GM19397 (cell line): ENCODE data around the gene CAVIN1.
"Not testable (repeated sequence)": the region's sequence is repeated elsewhere in the genome, so short reads cannot be mapped to it uniquely, and the experiment has no call there.

Experiments
- ATAC-seq: cut with Tn5 transposase; IDR thresholded peaks from one replicate; pipeline ENCODE4 v1.9.1; 2021; ENCODE audit warnings: mild to moderate bottlenecking, moderate library complexity; ENCODE audit not compliant: unreplicated experiment

Gene CAVIN1

GRCh38 chr17:42381898-42382297 lies 41.2 kb downstream of the CAVIN1 start:
- ATAC-seq: no peak

GRCh38 chr17:42380935-42381334 lies 42.1 kb downstream of the CAVIN1 start:
- ATAC-seq: no peak

GRCh38 chr17:42378959-42379594 lies 44.0 kb downstream of the CAVIN1 start:
- ATAC-seq: no peak

- ATAC-seq: no peak
Observed at GRCh38 chr17:42378359-42378958, 44.6 kb downstream of the CAVIN1 start.

DNA sequence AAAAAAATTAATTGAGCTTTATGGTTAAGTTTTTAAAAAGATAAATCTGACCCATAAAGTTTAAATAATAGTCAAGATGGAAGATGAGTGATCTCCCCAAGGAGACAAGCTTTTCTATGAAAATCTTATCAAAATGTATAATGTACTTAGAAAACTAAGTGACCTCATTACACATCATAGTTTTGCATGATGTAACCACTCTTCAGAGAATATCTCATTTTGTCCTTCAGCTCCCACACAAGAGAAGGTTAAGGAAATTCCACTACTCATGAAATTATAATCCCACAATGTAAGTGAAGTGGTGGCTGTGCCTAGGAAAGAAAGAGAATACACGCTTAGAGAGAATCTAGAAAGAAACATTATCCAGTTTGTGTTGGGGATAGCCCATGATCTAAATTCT lies 49.2 kb downstream of the CAVIN1 start:
- no peak for ATAC-seq

- no peak for ATAC-seq
Observed at GRCh38 chr17:42372142-42372541, 50.9 kb downstream of the CAVIN1 start.

- ATAC-seq: not testable (repeated sequence)
Observed at GRCh38 chr17:42368797-42369561, 54.1 kb downstream of the CAVIN1 start.

- not testable (repeated sequence) for ATAC-seq
Observed at GRCh38 chr17:42368310-42368709, 54.7 kb downstream of the CAVIN1 start.

DNA sequence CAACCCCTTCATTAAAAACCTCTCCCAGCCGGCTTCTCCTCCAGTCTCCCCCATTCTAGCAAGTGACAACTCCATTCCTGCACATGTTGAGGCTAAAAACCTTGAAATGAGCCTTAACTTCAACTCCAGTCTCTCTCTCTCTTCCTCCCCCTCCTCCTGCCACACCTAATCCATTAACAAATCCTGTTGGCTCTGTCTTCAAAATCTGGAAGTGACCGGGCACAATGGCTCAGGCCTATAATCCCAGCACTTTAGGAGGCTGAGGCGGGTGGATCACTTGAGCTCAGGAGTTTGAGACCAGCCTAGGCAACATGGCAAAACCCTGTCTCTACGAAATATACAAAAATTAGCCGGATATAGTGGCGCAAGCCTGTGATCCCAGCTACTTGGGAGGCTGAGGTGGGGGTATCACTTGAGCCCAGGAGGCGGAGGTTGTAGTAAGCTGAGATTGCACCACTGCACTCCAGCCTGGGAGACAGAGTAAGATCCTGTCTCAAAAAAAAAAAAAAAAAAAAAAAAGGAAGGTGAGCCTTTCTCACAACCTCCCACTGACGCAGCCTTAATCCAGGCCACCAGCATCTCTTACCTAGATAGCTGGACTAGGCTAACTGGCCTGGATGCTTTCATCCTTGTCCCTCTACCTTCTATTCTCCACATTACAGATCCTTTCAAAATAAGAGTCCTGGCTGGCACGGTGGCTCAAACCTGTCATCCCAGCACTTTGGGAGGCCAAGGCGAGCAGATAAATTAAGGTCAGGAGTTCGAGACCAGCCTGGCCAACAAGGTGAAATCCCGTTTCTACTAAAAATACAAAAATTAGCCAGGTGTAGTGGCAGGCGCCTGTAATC lies 56.7 kb downstream of the CAVIN1 start:
- ATAC-seq: not testable (repeated sequence)

DNA sequence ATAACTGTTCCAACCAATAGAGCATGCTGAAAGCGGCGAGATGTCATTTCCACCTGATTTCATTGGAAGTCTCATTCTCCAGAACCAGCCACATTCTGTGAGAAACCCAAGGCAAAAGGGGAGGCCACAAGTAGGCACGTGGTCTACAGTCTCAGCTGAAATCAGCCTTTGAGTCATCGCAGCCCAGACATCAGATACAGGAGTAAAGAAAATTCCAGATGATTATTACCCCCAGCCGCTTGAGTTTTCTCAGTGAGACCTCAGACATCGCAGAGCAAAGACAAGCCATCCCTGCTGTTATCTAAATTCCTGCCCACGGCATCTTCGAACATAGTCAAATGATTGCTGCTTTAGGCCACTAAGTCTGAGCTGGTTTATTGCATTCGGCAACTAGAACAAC lies 57.9 kb downstream of the CAVIN1 start:
- no peak for ATAC-seq

GRCh38 chr17:42363767-42364585 lies 59.1 kb downstream of the CAVIN1 start:
- ATAC-seq: no peak

DNA sequence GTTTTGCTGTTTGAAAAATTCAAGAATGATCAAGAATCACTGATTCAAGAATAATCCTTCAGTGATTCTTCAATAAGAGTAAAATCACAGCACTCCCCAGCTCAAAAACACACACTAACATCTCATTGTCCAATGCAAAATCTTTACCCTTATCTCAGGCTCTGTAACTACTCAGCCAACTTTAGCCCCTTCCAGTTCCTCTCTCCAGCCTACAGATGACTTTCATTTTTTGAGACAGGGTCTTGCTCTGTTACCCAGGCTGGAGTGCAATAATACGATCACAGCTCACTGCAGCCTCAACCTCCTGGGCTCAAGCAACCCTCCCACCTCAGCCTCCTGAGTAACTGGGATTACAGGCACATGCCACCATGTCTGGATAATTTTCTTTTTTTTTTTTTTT lies 59.8 kb downstream of the CAVIN1 start:
- ATAC-seq: no peak

GRCh38 chr17:42362245-42362961 lies 60.7 kb downstream of the CAVIN1 start:
- no peak for ATAC-seq

GRCh38 chr17:42361781-42362186 lies 61.3 kb downstream of the CAVIN1 start:
- ATAC-seq: no peak

GRCh38 chr17:42360388-42360787 lies 62.7 kb downstream of the CAVIN1 start:
- not testable (repeated sequence) for ATAC-seq

DNA sequence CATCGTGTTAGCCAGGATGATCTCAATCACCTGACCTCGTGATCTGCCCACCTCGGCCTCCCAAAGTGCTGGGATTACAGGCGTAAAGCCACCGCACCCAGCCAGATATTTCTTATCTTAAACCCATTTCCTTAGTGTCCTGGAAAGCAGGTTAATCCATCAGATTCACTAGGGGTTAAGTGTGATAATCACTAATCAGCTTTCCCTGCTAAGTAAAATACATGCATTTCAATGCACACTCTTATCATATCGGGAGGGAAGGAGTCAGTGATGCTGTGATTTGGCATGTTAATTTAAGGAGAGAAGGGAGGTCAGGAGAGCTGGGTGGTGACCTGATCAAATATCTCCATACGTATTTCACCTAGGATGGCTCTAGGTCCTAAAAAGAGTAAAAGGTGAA lies 63.9 kb downstream of the CAVIN1 start:
- ATAC-seq: no peak

GRCh38 chr17:42358434-42358833 lies 64.6 kb downstream of the CAVIN1 start:
- ATAC-seq: no peak

- ATAC-seq: no peak
Observed at GRCh38 chr17:42354956-42355843, 67.9 kb downstream of the CAVIN1 start.
